Peyer's patch (tissue), 4 donors: ENCODE data around the gene TBC1D2.

Experiments
- POLR2A ChIP-seq, 2 donors: fragments of 450-650 bp; IDR thresholded peaks; one replicate each; pipeline ENCODE4 v1.5.1; 2017; ENCODE audit warnings: antibody characterized with exemption in 2 of 2, mild to moderate bottlenecking in 2 of 2, moderate library complexity in 2 of 2
- TF ChIP-seq, protein P1 (sequence below), 6 experiments: fragments of 450-650 bp in 4 of 6; fragments of 200-600 bp in 2 of 6; sonication (generic) in 1 of 6; IDR thresholded peaks; one replicate each; pipeline ENCODE4 v1.5.1; 2017 to 2019; ENCODE audit warnings: antibody characterized with exemption in 6 of 6, mild to moderate bottlenecking in 3 of 6, moderate library complexity in 1 of 6

DNA sequence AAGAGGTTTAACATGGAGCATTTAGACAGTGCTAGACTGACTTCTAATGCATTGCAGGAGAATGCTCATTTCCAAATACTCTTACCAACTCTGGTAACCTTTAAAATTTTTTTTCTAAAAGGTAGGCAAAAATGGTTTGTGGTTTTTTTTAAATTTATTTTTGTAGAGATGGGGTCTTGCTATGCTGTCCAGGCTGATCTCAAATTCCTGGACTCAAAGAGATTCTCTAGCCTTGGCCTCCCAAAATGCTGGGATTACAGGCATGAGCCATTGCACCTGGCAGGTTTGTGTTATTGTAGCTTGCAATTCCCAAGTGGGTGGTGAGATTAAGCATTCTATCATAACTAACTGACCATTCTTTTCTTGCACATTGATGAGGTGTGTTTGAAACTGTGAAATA is 43.0 kb upstream of the TBC1D2 start:
- TF ChIP-seq, protein P1, sequence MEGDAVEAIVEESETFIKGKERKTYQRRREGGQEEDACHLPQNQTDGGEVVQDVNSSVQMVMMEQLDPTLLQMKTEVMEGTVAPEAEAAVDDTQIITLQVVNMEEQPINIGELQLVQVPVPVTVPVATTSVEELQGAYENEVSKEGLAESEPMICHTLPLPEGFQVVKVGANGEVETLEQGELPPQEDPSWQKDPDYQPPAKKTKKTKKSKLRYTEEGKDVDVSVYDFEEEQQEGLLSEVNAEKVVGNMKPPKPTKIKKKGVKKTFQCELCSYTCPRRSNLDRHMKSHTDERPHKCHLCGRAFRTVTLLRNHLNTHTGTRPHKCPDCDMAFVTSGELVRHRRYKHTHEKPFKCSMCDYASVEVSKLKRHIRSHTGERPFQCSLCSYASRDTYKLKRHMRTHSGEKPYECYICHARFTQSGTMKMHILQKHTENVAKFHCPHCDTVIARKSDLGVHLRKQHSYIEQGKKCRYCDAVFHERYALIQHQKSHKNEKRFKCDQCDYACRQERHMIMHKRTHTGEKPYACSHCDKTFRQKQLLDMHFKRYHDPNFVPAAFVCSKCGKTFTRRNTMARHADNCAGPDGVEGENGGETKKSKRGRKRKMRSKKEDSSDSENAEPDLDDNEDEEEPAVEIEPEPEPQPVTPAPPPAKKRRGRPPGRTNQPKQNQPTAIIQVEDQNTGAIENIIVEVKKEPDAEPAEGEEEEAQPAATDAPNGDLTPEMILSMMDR (IDR thresholded peaks at IDR 0.05), result no peak
- TF ChIP-seq POLR2A (IDR thresholded peaks at IDR 0.05), result no peak
